Left hindlimb (tissue), 1 donor: ENCODE data around the gene CDH4.

Experiments used
- DNase-seq: peaks from one replicate; pipeline ENCODE4 v3.0.0-alpha.2; 2018

CDH4 gene

GRCh38 chr20:61779176-61779965 lies 527.3 kb downstream of the CDH4 start:
- no peak for DNase-seq

- no peak for DNase-seq
Observed at GRCh38 chr20:61780066-61780465, 528.0 kb downstream of the CDH4 start.

GRCh38 chr20:61784801-61785566 lies 532.9 kb downstream of the CDH4 start:
- no peak for DNase-seq

GRCh38 chr20:61785567-61785816 lies 533.4 kb downstream of the CDH4 start:
- DNase-seq = no peak

GRCh38 chr20:61786230-61786629 lies 534.2 kb downstream of the CDH4 start:
- DNase-seq = no peak

GRCh38 chr20:61788343-61788742 lies 536.3 kb downstream of the CDH4 start:
- DNase-seq = no peak

GRCh38 chr20:61789329-61789728 lies 537.3 kb downstream of the CDH4 start:
- no peak for DNase-seq

GRCh38 chr20:61790116-61790827 lies 538.2 kb downstream of the CDH4 start:
- DNase-seq = no peak

GRCh38 chr20:61791995-61792394 lies 539.9 kb downstream of the CDH4 start:
- DNase-seq = no peak

GRCh38 chr20:61795669-61796630 lies 543.9 kb downstream of the CDH4 start:
- DNase-seq = no peak

GRCh38 chr20:61796738-61797137 lies 544.7 kb downstream of the CDH4 start:
- no peak for DNase-seq

- DNase-seq = no peak
Observed at GRCh38 chr20:61797200-61797599, 545.1 kb downstream of the CDH4 start.

- DNase-seq = no peak
Observed at GRCh38 chr20:61797971-61798411, 545.9 kb downstream of the CDH4 start.

- no peak for DNase-seq
Observed at GRCh38 chr20:61798632-61799031, 546.6 kb downstream of the CDH4 start.

- no peak for DNase-seq
Observed at GRCh38 chr20:61799394-61799923, 547.4 kb downstream of the CDH4 start.

- DNase-seq = no peak
Observed at GRCh38 chr20:61799928-61800327, 547.9 kb downstream of the CDH4 start.

GRCh38 chr20:61800359-61801064 lies 548.5 kb downstream of the CDH4 start:
- no peak for DNase-seq

GRCh38 chr20:61801065-61801360 lies 549.0 kb downstream of the CDH4 start:
- DNase-seq = no peak

GRCh38 chr20:61801428-61801827 lies 549.4 kb downstream of the CDH4 start:
- DNase-seq = no peak

GRCh38 chr20:61801857-61802442 lies 549.9 kb downstream of the CDH4 start:
- DNase-seq = no peak

- no peak for DNase-seq
Observed at GRCh38 chr20:61802721-61803311, 550.8 kb downstream of the CDH4 start.
